Measurements from ENCODE around the gene KLHL25.
A peak's percentile ranks its signal among the peaks of the same experiment; 100 is the strongest.

The KLHL25 gene

GRCh38 chr15:85795337-85796305 is 896 bp upstream of the KLHL25 start:
- no peak for DNase-seq (ENCODE audit: low read depth in 1 of 2, low spot score in 1 of 2)
- TF ChIP-seq JUND (IDR thresholded peaks at IDR 0.05; ENCODE audit: low read depth) = no peak
- in situ Hi-C loops (cut with HindIII; ENCODE audit: low pct_unique_long_range_greater_than_20kb, low sequenced_read_pairs) = no loop called here

GRCh38 chr15:85793641-85794597 is 806 bp downstream of the KLHL25 start:
- DNase-seq (ENCODE audit: low read depth in 1 of 2, low spot score in 1 of 2) = peak in 1 of 2 experiments; percentile 45
- in situ Hi-C loops (cut with HindIII; ENCODE audit: low pct_unique_long_range_greater_than_20kb, low sequenced_read_pairs) = no loop called here
- TF ChIP-seq JUND (IDR thresholded peaks at IDR 0.05; ENCODE audit: low read depth) = no peak

- no peak for TF ChIP-seq JUND (IDR thresholded peaks at IDR 0.05; ENCODE audit: low read depth)
- in situ Hi-C loops (cut with HindIII; ENCODE audit: low pct_unique_long_range_greater_than_20kb, low sequenced_read_pairs) = no loop called here
- DNase-seq (ENCODE audit: low read depth in 1 of 2, low spot score in 1 of 2) = no peak
Measured at GRCh38 chr15:85792912-85793590, 1.7 kb downstream of the KLHL25 start.

GRCh38 chr15:85792102-85792731 is 2.5 kb downstream of the KLHL25 start:
- DNase-seq (ENCODE audit: low read depth in 1 of 2, low spot score in 1 of 2) = no peak
- no peak for TF ChIP-seq JUND (IDR thresholded peaks at IDR 0.05; ENCODE audit: low read depth)
- in situ Hi-C loops (cut with HindIII; ENCODE audit: low pct_unique_long_range_greater_than_20kb, low sequenced_read_pairs) = no loop called here

GRCh38 chr15:85789496-85789875 is 5.2 kb downstream of the KLHL25 start:
- in situ Hi-C loops (cut with HindIII; ENCODE audit: low pct_unique_long_range_greater_than_20kb, low sequenced_read_pairs) = no loop called here
- DNase-seq (ENCODE audit: low read depth in 1 of 2, low spot score in 1 of 2) = no peak
- TF ChIP-seq JUND (IDR thresholded peaks at IDR 0.05; ENCODE audit: low read depth) = no peak

- TF ChIP-seq JUND (IDR thresholded peaks at IDR 0.05; ENCODE audit: low read depth) = no peak
- in situ Hi-C loops (cut with HindIII; ENCODE audit: low pct_unique_long_range_greater_than_20kb, low sequenced_read_pairs) = no loop called here
- DNase-seq (ENCODE audit: low read depth in 1 of 2, low spot score in 1 of 2) = peak; percentile 74 to 85
Measured at GRCh38 chr15:85788771-85789495, 5.8 kb downstream of the KLHL25 start.

- DNase-seq (ENCODE audit: low read depth in 1 of 2, low spot score in 1 of 2) = no peak
- TF ChIP-seq JUND (IDR thresholded peaks at IDR 0.05; ENCODE audit: low read depth) = no peak
- in situ Hi-C loops (cut with HindIII; ENCODE audit: low pct_unique_long_range_greater_than_20kb, low sequenced_read_pairs) = no loop called here
Measured at GRCh38 chr15:85786781-85787114, 8.0 kb downstream of the KLHL25 start.

GRCh38 chr15:85785887-85786780 is 8.6 kb downstream of the KLHL25 start:
- no peak for DNase-seq (ENCODE audit: low read depth in 1 of 2, low spot score in 1 of 2)
- no peak for TF ChIP-seq JUND (IDR thresholded peaks at IDR 0.05; ENCODE audit: low read depth)
- in situ Hi-C loops (cut with HindIII; ENCODE audit: low pct_unique_long_range_greater_than_20kb, low sequenced_read_pairs) = no loop called here

GRCh38 chr15:85782064-85782463 is 12.7 kb downstream of the KLHL25 start:
- in situ Hi-C loops (cut with HindIII; ENCODE audit: low pct_unique_long_range_greater_than_20kb, low sequenced_read_pairs) = no loop called here
- TF ChIP-seq JUND (IDR thresholded peaks at IDR 0.05; ENCODE audit: low read depth) = no peak

GRCh38 chr15:85781099-85781498 is 13.6 kb downstream of the KLHL25 start:
- in situ Hi-C loops (cut with HindIII; ENCODE audit: low pct_unique_long_range_greater_than_20kb, low sequenced_read_pairs) = no loop called here
- no peak for TF ChIP-seq JUND (IDR thresholded peaks at IDR 0.05; ENCODE audit: low read depth)
- DNase-seq (ENCODE audit: low read depth in 1 of 2, low spot score in 1 of 2) = no peak

More at GRCh38 chr15:85782064-85782463, 12.7 kb downstream of the KLHL25 start:
- no peak for DNase-seq (ENCODE audit: low read depth in 1 of 2, low spot score in 1 of 2)

Data from T47D (cell line).